HG03103 (cell line): ENCODE results near the gene OR7A17.

Experiments
- ATAC-seq: cut with Tn5 transposase; IDR thresholded peaks from one replicate; pipeline ENCODE4 v1.9.1; 2021; ENCODE audit warnings: low read depth; ENCODE audit not compliant: unreplicated experiment

The OR7A17 gene

DNA sequence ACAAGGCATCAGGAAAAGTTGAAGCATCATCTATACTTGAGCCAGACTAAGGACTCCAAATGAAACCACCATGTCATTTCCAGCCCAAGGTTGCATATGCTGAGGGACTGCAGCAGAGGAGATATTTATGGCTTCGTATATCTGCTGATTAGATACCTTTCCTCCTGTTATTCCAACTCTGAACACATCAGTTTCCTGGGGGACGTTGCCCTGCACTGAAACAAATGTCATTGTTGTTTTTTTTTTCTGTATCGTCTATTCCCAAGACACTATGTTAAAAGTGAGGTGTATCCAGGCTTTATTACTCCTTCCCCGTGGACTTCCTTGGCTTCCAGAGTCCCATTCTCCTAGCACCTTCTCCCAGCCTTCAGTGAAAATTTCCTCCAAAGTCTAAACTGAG, at the start of gene OR7A17:
TSS of gene OR7A17 (minus strand) at position 101 of the 400 bp plus-strand sequence. CDS start 4,777 bp downstream, outside the sequence.
- no peak for ATAC-seq

DNA sequence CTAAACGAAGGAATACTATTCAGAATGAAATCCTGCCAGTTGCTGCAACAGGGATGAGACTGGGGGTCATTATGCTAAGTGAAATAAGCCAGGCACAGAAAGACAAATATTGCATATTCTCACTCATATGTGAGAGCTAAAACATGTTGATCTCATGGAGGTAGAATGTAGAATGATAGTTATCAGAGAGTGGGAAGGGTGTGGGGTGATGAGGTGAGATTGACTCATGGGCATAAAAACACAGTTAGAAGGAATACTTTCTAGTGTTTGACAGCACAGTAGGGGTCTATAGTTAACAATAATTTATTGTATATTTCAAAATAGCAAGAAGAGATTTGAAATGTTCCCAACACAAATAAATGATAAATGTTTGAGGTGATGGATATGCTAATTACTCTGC, 47.6 kb upstream of the OR7A17 start:
- ATAC-seq = no peak

DNA sequence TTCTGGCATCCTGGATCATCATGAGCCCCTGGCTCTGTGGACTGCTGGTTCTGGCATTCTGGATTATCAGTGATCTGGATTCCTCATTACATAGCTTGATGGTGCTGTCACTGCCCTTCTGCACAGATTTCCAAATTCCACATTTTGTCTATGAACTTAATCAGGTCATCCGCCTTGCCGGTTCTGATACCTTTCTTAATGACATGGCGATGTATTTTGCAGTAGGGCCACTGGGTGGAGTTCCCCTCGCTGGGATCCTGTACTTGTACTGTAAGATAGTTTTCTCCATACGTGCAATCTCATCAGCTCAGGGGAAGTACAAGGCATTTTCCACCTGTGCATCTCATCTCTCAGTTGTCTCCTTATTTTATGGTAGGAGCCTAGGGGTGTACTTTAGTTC, 30.9 kb upstream of the OR7A17 start:
- ATAC-seq = no peak

DNA sequence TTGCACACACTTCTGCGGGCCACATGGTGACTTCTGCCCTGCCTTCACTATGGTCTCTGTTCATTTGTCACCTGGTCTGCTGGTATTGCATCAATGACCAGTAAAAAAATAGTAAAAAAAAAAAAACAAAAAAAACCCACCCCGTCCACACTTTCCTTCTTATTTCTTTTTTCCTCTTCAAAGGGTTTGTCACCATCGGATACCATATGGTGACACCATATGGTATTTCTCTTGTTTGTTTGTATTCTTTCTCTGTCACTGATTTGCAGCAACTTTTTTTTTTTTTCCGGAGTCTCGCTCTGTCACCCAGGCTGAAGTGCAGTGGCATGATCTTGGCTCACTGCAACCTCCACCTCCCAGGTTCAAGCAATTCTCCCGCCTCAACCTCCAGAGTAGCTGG, 29.2 kb upstream of the OR7A17 start:
- ATAC-seq = no peak

DNA sequence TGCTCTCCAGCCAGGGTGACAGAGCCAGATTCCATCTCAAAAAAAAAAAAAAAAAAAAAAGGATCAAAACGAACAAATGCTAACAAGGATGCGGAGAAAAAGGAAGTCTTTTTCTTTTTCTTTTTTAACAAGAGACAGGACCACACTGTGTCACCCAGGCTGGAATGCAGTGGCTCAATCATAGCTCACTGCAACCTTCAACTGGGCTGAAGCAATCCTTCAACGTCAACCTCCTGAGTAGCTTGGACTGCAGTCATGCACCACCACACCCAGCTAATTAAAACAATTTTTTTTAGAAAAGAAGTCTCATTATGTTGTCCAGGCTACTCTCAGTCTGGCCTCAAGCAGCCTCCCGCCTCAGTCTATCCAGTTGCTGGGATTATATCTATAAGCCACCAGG, 20.8 kb upstream of the OR7A17 start:
- ATAC-seq = no peak

DNA sequence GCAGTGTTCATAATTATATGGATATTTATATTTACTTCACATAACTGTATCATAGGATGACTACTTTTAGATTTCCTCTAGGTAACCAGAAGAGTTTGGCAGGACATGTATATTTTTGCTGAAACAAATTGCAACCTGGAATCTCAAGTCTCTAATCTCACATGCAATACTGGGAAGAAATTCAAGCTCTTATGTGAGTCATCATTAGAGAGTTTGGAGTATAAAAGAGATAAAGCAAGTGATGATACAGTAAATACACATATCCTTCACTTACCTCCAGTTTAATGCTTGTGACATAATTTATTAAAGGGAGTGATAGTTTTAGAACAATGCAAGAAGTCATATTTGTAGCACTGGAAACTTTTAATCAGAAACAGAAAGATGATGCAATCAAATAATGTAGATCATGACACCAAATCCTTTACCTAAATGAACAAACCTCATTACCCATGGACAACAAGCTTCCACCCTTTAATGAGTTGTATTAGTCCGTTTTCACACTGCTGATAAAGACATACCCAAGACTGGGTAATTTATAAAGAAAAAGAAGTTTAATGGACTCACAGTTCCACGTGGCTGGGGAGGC, 15.8 kb upstream of the OR7A17 start:
- ATAC-seq = no peak

DNA sequence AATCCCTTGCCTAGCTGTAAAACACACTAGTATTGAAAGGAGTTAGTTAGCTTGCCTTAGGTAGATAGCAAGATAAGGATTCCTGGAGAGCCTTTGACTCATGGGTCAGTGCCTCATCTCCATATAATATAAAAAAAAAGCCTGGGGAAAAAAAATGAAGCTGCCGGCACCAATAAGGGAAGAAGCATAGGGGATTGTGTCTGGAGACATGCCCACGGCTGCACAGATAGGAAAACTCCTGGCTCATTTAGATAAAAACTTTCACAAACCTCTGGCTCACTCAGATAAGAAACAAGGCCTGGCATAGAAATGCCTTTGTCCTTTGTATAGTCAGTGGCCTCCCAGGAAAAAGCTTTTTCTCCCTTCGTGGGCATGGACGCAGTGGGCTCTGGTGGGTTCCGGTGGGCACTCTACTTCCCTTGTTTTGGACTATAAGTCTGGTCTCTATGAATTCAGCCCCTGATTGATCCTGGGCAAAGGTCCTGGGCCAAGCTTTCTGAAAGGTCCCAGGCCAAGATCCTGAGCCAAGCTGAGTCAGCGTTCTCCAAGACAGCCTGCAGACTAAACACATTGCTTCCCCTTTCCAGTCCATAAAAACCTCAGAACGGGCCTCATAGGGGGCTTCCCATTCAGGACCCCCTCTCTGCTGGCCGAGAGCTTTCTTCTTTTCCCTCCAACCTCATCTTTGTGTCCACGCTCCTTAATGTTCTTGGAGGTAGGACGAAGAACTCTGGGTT, 4.9 kb upstream of the OR7A17 start:
- ATAC-seq = no peak

DNA sequence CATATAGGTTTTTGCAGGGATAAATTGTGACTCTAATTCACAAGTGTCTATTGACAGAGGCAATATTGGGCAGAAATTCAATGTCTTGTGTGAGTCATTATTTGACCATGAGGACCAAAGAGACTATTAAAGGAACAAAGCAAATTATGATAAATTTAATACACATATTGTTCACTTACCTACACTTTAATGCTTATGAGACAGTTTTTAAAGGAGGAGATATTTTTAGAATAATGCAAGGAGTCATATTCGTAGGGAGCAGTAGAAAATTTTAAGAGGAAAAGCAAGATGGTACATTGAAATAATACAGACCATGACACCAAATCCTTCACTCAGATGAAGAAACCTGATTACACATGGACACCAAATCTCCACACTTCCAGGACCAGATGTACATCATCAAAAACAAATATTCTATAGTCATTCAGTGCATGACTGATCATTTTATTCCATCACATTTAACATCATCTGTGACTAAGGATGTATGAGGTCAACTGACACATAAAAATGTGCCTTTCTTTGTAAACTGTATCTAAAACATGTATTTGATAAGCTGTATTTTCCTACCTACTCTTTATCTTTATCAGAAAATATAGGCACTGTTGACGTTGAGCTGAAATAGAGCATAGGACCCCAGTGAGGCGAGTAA, 4.2 kb upstream of the OR7A17 start:
- no peak for ATAC-seq

DNA sequence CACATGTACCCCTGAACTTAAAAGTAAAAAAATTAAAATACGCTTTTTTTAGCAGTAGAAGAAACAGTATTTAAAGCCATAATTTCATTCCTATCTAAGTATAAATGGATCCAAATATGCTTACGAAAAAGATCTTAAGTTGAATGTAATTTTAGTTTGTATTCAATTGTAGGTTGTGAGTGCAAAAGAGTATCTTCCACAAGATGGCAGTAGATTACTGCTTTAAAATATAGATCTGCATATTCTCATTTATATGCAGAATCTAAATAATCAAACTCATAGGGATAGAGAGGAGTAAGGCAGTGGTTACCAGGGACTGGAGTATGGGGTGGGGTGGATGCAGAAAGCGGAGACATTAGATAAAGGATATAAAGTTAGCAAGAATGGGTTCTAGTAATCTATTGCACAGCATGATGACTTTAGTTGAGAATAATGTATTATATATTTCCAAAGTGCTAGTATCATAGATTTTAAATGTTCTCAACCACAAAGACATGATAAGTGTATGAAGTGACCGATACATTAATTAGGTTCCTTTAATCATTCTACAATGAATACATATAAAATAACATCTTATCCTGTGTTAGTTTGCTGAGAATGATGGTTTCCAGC, 14.2 kb downstream of the OR7A17 start:
- no peak for ATAC-seq

DNA sequence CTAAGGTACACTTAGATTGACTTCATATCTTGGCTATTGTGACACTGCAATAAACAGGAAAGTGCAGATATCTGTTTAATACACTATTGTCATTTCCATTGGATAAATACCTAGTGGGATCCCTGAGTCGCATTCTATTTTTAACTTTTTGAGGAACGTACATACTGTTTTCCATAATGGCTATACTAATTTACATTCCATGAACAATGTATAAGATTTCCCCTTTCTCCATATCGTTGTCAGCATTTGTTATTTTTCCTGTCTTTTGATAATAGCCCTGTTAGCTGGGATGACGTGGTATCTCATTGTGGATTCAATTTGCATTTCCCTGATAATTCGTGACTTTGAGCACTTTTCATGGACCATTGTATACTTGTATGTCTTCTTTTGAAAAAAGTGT, 17.4 kb downstream of the OR7A17 start:
- no peak for ATAC-seq

DNA sequence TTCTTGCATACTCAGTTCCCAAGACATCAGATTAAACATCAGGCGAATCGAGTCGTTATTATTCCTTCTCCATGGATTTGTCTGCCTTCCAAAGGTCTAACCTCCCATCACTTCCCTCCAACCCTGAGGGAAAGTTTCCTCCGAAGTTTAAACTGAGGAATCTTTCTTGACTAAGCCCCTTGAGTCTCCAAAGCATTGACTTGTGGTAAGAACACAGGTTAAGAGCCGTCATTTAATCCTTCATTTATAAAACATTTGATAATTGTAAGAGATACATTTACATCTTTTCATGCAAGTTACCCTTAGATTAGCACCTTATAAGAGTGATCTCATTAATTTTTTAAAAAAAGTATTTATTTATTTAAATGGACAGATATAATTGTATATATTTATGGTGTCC, 37.1 kb downstream of the OR7A17 start, which contains the start of gene OR7A10:
TSS of gene OR7A10 (minus strand) at position 101 of the 400 bp plus-strand sequence. CDS start 7,045 bp downstream, outside the sequence.
- ATAC-seq = no peak

DNA sequence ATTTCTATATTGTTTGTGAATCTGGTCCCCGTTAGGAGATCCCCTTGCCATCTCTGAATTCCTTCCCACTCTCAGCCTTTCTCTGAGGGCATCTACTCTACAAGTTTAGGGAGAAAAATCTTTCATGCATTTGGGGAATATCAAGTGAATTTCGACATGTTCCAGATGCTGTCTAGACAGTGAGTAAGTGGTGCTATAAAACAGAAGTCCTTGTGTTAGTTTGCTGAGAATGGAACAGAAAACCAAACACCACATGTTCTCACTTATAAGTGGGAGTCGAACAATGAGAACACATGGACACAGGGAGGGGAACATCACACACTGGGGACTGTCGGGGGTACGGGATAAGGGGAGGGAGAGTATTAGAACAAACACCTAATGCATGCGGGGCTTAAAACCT, 42.4 kb downstream of the OR7A17 start:
- ATAC-seq = no peak

DNA sequence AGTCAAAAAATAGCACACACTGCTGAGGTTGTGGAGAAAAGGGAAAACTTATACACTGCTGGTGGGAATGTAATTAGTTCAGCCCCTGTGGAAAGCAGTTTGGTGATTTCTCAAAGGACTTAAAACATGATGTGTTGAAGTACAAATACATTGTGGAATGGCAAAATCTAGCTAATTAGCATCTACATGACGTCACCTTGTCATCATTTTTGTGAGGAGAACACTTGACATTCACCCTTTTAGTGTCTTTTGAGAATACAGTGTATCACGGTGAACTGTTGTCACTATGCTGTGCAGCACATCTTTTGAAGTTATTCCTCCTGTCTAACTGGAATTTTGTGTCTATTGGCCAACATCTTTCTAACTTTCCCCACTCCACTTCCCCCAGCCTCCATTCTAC, 42.8 kb downstream of the OR7A17 start:
- ATAC-seq = no peak

DNA sequence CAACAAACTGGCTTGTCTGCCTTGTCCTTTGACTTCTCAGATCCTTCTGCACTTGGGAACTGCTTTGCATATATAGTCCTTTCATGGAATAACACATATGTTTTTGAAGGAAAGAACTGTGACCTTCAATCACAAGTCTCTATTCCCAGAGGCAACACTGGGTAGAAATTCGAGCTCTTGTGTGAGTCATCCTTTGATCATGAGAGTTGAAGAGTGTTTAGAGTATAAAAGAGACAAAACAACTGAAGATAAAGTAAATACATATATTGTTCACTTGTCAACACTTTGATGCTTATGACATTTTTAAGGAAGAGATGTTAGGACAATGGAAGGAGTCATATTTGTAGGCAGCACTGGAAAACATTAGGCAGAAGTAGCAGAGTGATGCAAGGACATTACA, 45.7 kb downstream of the OR7A17 start:
- no peak for ATAC-seq

DNA sequence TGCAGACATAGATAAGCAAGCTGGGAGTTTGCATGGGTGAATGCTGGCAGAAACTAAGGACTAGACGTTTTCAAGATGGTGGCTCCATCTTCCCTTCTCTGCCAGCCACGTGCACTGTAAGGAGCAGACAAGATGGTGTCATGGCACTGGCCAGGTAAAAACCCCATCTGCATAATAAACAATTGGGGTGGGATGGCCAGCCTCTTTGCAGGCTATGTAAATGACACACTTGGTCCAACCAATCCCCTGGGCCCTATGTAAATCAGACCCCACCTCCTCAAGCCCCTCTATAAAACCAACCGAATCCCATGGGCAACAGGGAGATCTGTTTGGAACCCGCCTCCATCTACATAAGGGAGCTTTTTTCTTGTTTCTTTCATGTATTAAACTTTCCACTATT, 48.5 kb downstream of the OR7A17 start:
- ATAC-seq = no peak

DNA sequence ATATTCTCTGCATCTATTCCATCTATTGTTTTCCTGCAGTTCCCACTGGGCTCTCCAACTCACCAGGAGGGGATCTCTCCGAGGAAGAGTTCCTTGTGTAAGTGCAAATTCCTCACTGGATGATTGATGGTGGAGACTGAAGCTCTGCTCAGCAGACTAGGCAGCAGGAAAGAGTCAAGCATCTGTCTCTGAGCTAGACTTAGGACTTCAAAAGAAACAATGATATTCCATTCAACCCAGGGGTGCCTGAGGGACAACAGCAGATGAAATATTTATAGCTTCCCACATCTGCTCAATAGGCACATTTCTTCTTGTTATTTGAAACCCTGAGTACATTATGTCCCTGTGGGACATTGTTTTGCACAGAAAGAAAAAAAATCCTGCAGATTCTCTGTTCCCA, 50.9 kb downstream of the OR7A17 start, which contains the start of the genes OR7A5 and OR7C1:
TSS of gene OR7A5 (minus strand) at position 175 of the 400 bp plus-strand sequence. CDS start 6,944 bp downstream, outside the sequence.
TSS of gene OR7C1 (minus strand) at position 175 of the 400 bp plus-strand sequence. CDS start 35,049 bp downstream, outside the sequence.
- ATAC-seq = no peak

DNA sequence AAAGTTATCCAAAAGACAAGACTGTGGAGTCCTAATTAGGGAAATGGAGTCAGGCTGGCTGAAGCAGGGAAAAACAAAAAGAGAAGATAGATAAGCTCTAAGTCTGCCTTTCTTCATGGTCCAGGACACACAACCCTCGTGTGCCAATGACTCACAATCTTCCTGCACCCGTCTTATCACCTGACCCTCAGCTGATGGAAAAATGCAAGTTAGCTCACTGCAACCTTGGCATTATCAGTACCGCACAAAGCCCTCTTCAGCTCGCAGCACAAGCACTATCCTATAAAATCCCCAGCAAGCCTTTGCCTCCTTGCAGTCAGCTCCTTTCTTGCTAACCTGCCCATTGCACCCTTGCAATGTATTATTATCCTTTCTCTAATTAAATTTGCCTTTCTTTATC, 55.2 kb downstream of the OR7A17 start:
- ATAC-seq = no peak
